ENCODE results near the gene CD14.

GRCh38 chr5:140607031-140607430 lies 25.9 kb downstream of the CD14 start:
- TF ChIP-seq POLR2A (IDR thresholded peaks at IDR 0.05) (no peak), CTCF (IDR thresholded peaks at IDR 0.05) (no peak)

Data from esophagus squamous epithelium (tissue), 4 donors.